Stimulated activated naive CD4-positive, alpha-beta T cell (primary cell): ENCODE measurements around the gene SERPINB12.

Experiments
- DNase-seq, 6 experiments: peaks; one replicate each; lab custom pipeline; 2025; lab: John Stamatoyannopoulos, UW

SERPINB12 gene

GRCh38 chr18:63603772-63604171 lies 61.6 kb downstream of the SERPINB12 start:
- DNase-seq, result no peak

GRCh38 chr18:63604791-63605567 lies 62.8 kb downstream of the SERPINB12 start:
- DNase-seq, result no peak

GRCh38 chr18:63606526-63606925 lies 64.4 kb downstream of the SERPINB12 start:
- DNase-seq, result no peak

GRCh38 chr18:63613420-63613819 lies 71.3 kb downstream of the SERPINB12 start:
- no peak for DNase-seq

GRCh38 chr18:63617049-63617914 lies 75.1 kb downstream of the SERPINB12 start:
- DNase-seq, result no peak

- no peak for DNase-seq
Measured at GRCh38 chr18:63617915-63618234, 75.7 kb downstream of the SERPINB12 start.
